CD4-positive, alpha-beta T cell treated with Interleukin-4 for 4 hours (primary cell): ENCODE measurements around the gene RNF150.
"Not testable (repeated sequence)": the region's sequence is repeated elsewhere in the genome, so short reads cannot be mapped to it uniquely, and the experiment has no call there.

Experiments
- DNase-seq: peaks from one replicate; pipeline ENCODE4 v3.0.0-alpha.2; 2020

RNF150 gene

DNA sequence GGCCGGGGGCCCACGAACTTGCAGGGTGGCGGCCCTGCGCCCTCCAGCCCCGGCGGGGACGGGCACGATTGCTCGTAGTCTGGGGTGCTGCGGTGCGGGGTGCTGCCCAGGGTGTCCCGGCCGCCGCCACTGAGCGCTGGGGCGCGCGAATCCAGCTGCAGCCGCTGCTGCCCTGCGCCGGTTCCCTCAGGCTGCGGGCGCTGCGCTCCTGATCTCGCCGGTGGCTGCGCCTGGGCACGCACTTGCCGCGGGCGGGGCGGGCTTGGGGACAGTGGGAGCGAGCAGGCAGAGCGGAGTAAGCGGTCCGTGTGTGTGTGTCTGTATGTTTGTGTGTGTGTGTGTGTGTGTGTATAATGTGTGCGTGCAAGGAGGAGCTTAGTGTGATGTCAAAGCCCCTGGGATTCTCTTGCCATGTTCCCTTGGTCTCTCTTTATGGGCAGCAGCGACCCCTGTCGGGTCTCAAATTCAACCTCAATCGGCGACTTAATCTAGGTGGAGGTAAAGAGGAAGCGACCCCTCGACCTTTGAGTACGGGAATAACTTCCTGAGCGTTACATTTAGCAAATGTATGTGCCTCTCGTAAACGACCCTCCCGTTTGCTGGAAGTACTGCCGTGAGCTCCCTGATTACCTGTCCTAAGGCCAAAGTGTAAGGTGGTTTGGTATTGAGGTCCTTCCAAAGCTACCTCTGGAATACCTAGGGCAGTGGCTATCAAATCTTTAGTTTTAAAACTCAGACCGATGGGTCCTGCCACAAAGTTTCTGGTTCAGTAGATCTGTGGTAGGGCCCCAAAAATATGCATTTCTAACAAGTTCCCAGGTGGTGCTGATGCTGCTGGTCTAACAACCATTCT is at the start of gene RNF150:
Gene RNF150, minus strand, starts transcription at position 324 of the 853 bp plus-strand sequence.
- no peak for DNase-seq

DNA sequence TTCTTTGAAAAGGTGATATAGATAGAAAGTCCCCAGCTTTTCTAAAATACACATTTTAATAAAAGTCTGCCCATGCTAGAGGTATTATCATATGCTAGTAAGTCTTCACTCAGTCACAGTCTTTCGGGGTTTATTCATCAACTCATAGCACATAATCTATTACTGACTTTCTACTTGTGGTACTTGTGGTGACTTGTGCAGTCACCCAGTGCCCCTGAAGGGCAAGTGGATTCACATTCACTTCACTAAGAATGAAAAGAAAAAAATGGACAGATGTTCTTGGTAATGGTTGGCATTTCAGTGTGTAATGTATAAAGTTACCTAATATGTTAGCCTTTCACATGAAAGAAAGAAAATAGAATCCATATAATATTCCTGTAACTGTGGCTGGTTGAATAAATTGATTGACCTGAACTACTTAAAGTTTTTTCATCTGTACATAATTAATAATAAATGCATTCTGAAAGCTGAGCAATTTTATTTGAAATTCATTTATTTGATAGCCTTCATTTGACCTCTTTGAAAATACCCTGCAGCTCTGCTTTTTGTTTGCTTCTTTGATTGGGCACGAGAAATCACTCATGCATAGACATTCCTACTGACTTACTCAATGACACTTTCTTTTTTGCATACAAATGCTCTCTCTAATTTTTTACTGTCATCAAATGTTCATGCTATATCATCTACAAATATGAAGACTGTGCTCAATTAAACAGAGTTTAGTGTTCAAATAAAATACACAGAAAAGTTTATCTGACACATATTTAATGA is 47.9 kb upstream of the RNF150 start:
- no peak for DNase-seq

DNA sequence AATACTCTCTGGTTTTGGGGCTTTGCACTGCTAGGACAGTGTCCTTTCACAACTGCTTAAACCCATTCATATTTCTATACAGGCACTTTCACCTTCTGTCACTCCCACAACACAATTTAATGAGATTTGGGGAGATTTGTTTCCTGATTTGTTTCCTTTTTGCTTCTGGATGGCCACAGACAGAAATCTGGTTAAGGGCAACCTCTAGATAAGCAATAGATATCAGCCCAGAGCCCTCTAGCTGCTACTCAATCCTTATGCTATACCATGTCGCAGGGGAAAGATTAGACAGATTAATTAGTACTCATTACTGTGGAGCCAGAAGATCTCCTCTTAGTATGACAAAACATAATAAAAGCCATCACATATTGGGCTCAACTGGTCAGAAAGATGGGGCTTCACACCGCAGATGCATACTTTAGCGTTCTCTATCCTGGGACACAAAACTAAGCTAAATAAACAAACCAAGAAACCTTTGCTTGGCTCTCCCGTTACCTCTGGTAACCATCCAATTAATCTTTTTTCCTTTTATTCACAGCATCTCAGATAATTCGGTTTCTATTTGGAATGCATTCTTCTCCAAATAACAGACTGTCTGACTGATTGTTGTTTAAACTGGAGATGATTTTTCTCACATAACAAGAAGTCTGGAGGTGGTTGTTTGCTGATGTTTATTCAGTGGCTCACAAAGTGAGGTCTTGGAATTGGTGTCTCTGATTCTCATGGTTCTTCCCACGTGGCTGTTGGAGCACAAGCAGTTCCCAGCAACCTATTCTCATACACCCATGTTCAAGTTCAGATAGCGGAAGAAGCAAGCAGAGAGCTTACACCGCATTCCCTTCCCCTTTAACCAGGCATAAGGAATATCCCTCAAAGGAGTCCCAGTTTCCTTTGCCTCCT is 46.5 kb upstream of the RNF150 start:
- DNase-seq: no peak

DNA sequence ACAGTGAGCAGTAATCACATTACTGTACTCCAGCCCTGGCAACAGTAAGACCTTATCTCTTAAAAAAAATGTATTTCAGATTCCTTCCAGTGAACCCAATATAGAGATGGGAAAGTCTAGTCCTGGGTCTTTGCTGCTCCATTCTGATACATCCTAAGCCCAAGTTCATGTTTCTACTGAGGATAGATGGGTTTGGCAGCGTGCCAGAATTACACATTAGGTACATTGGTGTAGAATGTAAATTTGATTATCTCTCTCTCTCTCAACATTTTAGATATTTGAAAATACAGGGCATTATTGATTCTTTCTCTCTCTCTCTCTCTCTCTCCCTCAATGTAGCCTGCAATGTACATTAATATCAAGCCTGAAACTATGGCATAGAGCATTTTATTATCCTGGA is 43.9 kb upstream of the RNF150 start:
- DNase-seq: no peak

DNA sequence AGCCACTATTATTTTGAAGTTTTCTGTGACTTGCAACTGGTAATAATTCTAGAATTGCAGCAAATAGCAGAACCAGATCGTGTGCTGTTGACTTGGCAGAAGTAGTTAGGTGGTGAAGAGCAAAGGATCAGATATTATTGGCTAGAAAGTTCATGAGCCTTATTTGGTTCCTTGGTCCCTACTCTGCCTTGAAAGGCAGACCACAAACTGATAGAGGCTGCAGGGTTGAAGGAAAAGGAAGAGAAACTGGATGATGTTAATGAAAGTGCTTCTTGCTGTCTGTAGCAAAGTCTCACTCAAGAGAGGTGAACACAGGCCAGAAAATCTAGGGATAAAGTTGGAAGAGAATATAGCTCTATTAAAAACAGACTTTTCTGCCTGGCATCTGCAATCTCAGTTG is 41.2 kb upstream of the RNF150 start:
- no peak for DNase-seq

DNA sequence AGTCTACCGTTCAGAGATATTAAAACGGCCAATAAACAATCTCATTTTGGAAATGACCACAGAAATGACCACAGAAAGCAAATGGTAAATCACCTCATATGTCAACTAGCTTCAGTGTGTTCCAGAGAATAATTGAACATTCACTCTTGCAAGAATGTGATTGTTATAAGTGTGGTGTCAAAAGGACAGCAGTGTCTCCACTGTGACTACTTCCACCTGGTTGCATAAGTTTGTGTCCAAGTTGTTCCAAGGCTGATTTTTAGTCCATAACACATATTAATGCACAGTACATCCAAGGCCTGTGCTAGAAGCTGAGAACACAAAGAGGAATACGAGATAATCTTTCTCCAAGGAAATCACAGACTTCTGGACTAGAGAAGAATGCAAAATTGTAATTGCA is 37.4 kb upstream of the RNF150 start:
- no peak for DNase-seq

DNA sequence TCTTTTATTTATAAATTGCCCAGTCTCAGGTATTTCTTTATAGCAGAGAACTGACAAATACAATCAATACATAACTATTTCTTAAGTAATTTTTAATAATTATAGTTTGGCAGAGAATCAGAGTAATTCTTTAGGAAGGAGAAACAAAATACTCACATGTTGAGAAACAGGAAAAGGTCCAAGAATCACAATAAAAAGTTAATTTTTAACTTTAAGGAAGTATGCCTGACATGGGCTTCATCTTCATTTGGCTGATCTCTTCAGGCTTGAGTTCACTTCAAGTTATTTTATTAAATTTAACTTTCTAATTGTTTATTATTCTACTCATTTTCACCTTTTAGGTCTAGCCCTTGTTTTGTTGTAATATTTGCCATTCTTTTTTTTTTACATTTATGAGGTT is 36.1 kb upstream of the RNF150 start:
- DNase-seq: no peak

DNA sequence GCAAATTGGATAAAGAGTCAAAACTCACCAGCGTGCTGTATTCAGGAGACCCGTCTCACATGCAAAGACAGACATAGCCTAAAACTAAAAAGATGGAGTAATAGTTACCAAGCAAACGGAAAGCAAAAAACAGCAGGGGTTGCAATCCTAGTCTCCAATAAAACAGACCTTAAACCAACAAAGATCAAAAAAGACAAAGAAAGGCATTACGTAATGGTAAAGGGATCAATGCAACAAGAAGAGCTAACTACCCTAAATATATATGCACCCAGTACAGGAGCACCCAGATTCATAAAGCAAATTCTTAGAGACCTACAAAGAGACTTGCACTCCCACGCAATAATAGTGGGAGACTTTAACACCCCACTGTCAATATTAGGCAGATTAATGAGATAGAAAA is 31.7 kb upstream of the RNF150 start:
- not testable (repeated sequence) for DNase-seq

DNA sequence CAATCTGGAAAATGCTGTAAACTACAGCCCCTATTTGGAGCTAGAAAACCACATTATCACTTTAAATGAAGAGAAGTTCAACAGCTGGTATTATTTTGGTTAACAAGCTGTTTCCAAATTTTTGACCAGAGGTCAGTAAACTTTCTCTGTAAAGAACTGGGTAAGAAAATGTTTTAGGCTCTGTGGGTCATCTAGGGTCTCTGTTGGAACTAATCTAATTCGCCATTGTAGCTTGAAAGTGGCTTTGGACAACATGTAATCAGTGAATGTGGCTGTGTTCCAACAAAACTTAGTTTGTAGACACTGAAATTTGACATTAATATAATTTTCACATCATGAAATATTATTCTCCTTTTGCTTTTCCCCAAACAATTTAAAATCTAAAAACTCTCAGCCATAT is 25.8 kb upstream of the RNF150 start:
- DNase-seq: no peak

DNA sequence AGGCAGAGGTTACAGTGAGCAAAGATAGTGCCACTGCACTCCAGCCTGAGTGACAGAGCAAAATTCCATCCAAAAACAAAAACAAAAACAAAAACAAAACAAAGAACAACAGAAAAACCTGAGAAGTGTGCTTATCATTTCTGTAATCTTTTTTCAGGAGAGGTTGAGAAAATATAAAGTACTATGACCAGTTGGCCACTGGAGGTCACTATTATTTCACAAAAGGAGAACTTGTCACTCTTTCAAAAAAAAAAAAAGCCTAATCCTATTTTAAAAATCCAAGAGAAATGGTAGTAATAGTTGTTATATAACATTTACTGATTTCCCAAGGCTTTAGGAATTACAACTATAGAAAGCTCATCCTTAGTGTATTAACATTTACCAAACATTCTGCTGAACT is 24.9 kb upstream of the RNF150 start:
- DNase-seq: no peak

DNA sequence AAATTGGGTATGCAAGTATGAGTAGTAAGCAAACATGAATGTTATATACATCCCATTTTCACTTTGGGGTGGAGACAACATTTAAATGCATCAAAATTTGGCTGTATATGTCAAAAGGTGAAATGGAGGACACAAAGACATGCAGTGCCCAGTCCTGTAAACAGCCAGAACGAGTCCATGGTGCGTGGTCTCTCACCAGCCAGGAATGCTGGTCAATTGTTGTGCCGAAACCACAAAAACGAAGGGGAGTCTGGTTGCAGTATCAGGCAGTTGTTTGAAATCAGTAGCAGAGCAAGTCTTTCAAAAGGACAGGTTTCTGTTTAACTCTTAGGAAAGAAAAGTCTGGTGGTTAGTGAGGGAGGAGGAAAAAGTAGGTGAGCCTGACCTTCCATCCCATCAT is 22.3 kb upstream of the RNF150 start:
- no peak for DNase-seq

DNA sequence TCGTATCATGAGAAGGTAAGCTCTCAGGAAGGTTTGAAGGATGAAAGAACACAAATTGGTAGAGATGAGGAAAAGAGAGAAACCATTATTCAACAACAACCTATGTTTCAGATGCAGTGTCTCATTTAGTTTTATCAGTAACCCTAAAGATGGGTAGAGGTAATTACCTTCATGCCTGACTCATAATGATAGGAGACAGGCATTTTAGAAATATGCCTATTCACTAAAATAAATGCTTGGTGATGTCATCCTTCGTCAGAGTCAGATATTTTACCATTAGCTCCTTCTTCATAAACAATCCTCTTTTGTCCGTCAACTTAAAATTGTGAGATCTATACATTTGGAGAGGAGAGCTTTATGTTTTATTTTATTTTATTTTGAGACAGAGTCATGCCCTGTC is 21.5 kb upstream of the RNF150 start:
- DNase-seq: no peak

DNA sequence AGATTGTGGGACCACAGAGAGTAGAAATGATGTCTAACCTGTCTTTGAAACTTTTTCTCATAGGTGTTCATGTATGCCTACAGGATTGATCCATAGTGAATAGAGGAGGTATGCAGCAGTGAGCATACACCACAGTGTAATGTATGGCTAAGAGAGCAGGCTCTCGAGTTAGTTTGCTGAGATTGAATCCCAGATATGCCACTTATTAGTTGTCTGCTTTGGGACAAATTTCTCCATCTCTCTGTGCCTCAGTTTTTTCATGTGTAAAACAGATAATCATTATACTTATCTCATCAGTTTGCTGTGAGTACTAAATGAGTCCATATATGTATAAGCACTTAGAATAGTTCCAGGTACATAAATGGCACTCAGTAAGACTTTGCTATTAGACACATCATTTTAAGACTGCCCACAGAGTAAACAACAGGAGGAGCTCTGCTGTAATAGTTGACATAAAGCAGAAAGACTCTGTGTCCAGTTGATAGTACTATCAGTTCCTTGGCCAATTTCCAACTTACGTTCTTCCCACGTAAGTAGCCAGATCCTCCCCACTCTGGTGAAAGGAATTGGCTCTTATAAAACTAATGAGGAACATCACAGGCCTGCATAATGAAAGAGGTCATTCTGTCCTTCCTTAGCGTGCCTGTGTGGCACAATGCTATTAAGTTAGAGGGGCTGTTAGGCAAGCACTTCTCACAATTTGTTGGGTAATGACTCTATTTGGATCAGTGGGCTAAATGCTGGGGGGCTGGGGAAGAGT is 20.7 kb upstream of the RNF150 start:
- DNase-seq: no peak

DNA sequence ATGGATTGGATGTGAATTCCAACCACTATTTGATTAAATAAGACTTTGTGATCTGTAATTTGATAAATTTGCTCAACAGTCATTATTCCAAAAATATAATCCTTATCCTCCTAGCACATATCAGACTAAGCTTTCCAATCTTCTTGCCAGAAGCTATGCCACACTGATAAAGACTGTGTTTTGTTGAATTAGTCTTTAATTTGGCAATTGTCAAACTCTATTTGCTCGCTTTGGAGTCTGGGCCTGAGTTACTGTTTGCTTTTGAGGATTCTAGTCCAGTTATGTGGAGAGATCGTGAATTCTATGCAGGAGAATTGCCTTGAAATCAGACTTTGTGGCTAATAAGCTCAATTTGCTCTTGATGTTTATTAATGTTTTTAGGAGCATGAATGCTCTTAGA is 10.9 kb upstream of the RNF150 start:
- no peak for DNase-seq

DNA sequence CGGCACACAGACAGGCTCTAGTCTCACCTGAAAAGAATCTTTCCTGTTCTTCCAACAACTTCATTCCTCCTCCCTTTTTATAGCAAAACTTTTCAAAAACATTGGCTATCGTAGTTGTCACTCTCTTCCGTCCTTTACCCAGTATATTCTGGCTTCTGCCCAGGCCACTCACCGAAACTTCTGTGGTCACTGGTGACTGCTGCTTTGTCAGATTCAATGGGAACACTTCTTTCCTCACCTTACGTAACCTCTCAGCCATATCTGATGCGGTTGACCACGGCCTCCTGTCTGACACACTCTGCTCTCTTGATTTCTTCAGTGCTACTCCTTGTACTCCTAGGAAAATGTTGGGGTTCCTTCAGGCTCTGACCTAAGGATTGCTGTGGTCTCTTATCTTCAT is 9.2 kb upstream of the RNF150 start:
- DNase-seq: no peak

DNA sequence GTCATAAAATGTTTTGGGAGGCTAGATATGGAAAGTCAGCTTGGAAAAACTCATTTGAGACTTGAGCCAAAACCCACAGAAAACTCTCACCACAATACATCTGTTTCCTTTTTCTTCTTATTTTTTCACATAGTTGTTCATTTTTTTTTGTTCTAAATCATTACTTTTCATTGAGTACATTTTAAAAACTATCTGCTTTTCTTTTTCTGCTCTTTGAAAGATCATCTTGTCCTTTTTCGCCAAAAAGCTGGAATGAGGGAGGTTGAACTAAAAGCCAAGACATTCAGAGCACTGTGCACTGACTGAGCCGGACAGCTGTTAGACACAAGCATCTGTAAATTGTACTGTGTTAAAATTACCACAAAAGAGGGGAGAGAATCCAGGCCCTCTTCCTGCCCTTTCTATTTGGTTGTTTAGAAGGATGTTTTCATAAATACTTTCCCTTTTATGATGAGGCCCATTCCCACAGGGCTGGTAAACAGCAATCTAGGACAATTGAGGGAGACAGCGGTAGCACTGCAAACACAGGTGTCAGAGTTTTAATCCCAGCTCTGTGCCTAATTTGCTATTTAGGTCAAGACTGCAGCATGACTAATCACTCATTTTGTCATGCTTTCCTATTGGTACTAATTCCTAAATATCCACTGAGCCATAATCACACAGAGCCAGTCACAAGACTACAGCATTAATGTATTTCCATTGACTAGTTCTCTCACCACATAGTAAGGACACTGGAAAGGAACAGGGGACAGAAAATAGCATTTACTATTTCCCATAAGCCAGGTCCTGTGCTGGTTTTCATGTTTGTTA is 7.3 kb upstream of the RNF150 start:
- DNase-seq: no peak

DNA sequence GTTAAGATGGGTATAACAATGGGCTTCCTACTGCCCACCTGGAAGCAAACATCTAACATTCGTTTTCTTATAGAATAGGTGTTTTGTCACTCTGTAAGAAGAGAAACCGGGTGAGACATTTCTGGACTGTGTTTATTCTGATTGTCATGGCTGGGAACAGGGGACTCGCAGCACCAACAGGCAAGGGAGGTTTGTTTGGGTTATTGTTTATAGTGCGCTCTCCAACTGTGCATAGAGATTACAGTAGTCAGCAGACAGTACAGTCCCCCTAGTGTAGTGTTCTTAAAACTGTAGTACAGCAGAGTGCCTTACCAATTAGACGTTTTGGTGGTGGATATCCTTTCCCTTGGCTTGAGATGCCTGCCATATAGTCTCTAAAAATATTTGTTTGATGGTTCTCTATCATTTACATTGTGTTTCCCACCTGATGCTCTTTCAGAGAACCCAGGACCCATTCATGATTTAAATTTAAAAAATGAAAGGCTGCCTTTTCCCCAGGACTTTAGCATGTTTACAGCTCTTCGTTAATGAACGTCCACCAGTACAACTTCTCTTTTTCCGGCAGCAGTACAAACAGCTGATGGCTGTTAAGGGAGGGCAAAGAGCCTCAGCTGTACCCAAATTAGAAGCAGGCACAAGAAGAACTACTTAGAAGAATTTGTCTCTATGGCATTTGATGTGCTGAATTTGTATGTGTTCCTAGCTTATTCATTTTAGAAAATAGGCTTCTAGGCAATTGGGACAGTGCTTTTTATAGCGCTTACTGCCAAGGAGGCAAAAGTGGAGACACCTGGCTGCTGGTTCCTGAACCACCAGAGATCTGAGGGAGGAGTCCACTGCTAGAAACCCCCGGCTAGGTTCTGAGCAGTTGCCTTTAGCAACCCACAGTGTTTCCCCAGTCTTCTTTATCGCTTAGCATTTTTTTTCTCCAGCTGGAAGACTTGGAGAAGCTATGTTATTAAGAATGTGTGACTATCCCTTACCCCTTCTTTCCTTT is 1.0 kb upstream of the RNF150 start:
- no peak for DNase-seq

DNA sequence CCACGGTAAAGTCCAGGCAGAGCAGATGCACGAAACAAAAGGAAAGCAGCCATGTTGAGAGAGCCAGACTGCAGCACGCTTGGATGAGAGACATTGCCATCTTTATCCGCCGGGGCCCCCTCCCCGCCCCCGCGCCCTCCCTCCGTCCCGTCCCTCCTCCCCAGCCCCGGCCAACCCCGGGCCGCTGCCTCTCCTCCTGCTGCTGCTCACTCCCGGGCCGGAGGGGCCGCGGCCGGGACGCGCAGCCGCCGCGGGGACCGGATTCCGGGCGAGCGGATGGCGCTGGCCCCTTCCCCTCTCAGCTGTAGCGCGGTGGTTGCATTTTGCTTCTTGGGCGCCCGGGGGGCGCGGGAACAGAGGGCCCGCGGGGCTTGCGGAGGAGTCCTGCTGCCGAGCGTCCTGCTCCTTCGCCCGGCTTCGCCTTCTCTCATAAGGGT is 542 bp downstream of the RNF150 start:
- no peak for DNase-seq

DNA sequence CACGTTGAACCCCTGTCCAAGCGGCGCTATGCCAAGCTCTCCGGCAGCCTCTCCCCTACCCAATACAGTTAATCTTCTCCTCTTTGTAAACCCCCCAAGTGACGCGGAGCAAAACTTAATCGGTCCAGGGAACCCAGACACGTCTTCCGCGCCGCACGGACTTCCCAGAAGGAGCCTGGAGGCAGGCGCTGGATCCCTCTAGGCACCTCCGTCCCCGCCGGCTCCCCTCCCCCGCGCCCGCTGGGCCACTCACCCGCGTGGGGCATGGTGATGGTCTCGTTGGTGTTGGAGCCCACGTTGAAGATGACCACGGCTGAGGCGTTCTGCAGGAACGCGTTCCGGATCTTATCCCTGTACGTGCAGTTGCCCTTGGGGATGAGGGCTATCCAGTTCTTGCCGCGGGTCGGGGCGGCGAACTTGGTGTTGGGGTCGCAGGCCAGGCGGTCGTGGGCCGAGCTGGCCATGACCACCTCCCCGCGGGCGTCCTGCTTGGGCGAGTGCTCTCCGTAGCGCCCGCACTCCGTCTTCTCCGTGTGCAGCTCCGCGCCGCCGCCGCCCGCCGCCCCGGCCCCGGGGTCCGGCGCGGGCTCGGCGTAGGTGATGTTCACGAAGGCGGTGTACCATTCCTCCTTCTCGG is 1.1 kb downstream of the RNF150 start:
- DNase-seq: no peak

DNA sequence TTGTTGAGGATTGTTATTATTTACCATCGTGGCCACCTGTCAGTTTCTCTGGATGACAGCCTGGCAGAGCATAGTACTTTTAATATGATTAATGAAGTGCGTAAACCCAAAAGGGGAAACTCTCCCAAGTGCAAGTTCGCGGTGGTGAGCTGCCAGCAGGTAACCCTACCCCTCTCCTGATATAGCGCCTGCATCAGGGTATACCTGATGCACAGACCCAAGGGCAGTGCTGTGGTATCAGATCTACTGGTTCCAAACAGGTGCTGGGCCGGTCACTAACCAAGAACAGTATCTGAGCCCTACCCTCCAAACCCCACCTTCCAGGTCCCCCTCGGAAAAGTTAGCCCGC is 1.6 kb downstream of the RNF150 start:
- no peak for DNase-seq
